K562 (cell line): ENCODE measurements around the gene OLIG2. TPM values are rescaled to one million over a fixed set of nuclear protein-coding genes. Genes with fewer than 3 reads are reported as not detected.

Experiments used
- ATAC-seq: fragments of 200-7000 bp; cut with Tn5 transposase; 3 replicates; pipeline ENCODE4 v1.9.1; 2020; ENCODE audit warnings: moderate library complexity
- BruUV-seq: library from RNA; stranded (reverse); fragments of 400-500 nt; replicated peaks from 2 replicates; lab custom pipeline; 2021; lab: Mats Ljungman, UMichigan
- CTCF ChIA-PET: fragments of 300-600 bp; formaldehyde crosslinking; extraction: SDS; loops from one replicate; lab custom pipeline; 2021; ENCODE audit warnings: low intra/inter-chr PET ratio; lab: Yijun Ruan, JAX
- POLR2A ChIA-PET: fragments of 300-600, 350-650 bp; sonication (Branson Sonifier 250); formaldehyde crosslinking; extraction: SDS; loops from one replicate; lab custom pipeline; 2021; ENCODE audit warnings: antibody characterized with exemption, inconsistent platforms; lab: Yijun Ruan, JAX
- DNase-seq, 4 experiments: peaks; one replicate each; pipeline versions ENCODE4 v3.0.0 to v3.0.0-alpha.2; 2011 to 2018; ENCODE audit warnings: low spot score in 3 of 4, mixed read lengths in 3 of 4; ENCODE audit errors: extremely low read depth in 1 of 4
- FAIRE-seq: peaks from 2 replicates; lab custom pipeline; 2011; peaks lifted over from hg19 to GRCh38; lab: Jason Lieb, UNC
- H2AFZ ChIP-seq: 2 replicates; pipeline ENCODE4 v1.6.0; 2011; ENCODE audit warnings: low read depth, low read length, control low read depth, inconsistent platforms
- H3K27ac ChIP-seq: fragments of 200-600 bp; 3 replicates; pipeline ENCODE4 v1.8.0; 2011; ENCODE audit warnings: low read depth, mild to moderate bottlenecking, control low read depth, inconsistent platforms, low read length, moderate library complexity, mixed read lengths; ENCODE audit errors: extremely low read depth
- H3K27me3 ChIP-seq, 2 experiments: fragments of 300-600 bp in 1 of 2; 2 replicates in 1 of 2; 3 replicates in 1 of 2; pipeline versions ENCODE4 v1.6.0 to v1.8.0; 2011; ENCODE audit warnings: inconsistent platforms in 2 of 2, low read length in 2 of 2, mild to moderate bottlenecking in 1 of 2, mixed read lengths in 1 of 2, moderate library complexity in 1 of 2; ENCODE audit not compliant: control insufficient read depth in 2 of 2, insufficient read depth in 2 of 2
- H3K36me3 ChIP-seq: fragments of 300-600 bp; 3 replicates; pipeline ENCODE4 v1.8.0; 2011; ENCODE audit warnings: mild to moderate bottlenecking, low read length, inconsistent platforms; ENCODE audit not compliant: control insufficient read depth, insufficient read depth
- H3K4me1 ChIP-seq, 2 experiments: fragments of 200-600 bp in 1 of 2; replicated peaks in 1 of 2; 2 replicates in 1 of 2; 3 replicates in 1 of 2; pipeline versions ENCODE4 v1.5.1 to v1.8.0; 2011; ENCODE audit warnings: inconsistent platforms in 2 of 2, low read length in 2 of 2, mild to moderate bottlenecking in 1 of 2, mixed read lengths in 1 of 2, moderate library complexity in 1 of 2; ENCODE audit not compliant: control insufficient read depth in 2 of 2, insufficient read depth in 2 of 2
- H3K4me2 ChIP-seq: 2 replicates; pipeline ENCODE4 v1.6.1; 2011; ENCODE audit warnings: low read length, control low read depth, inconsistent platforms, mixed read lengths; ENCODE audit not compliant: insufficient read depth
- H3K4me3 ChIP-seq: fragments of 200-600 bp; sonication (generic), shearing (Covaris generic); 2 replicates; pipeline ENCODE4 v1.5.1; 2016; ENCODE audit warnings: control low read depth, inconsistent platforms
- H3K79me2 ChIP-seq: fragments of 200-600 bp; 3 replicates; pipeline ENCODE4 v1.8.0; 2011; ENCODE audit warnings: low read length, inconsistent platforms; ENCODE audit not compliant: control insufficient read depth, insufficient read depth
- H3K9ac ChIP-seq, 2 experiments: 2 replicates each; pipeline versions ENCODE4 v1.6.0 to v1.6.1; 2011; ENCODE audit warnings: low read depth in 2 of 2, low read length in 2 of 2, control low read depth in 1 of 2, inconsistent platforms in 1 of 2, mild to moderate bottlenecking in 1 of 2, mixed read lengths in 1 of 2; ENCODE audit not compliant: insufficient read depth in 1 of 2
- H3K9me1 ChIP-seq: one replicate; pipeline ENCODE4 v1.6.0; 2011; ENCODE audit warnings: inconsistent platforms, mild to moderate bottlenecking, low read length, moderate library complexity; ENCODE audit not compliant: control insufficient read depth, insufficient read depth
- H3K9me3 ChIP-seq: replicated peaks from 2 replicates; pipeline ENCODE4 v1.5.1; 2011; ENCODE audit warnings: low read depth, low read length, inconsistent platforms; ENCODE audit not compliant: control insufficient read depth, insufficient read depth
- H4K20me1 ChIP-seq: replicated peaks from 2 replicates; pipeline ENCODE4 v1.6.1; 2011; ENCODE audit warnings: low read length, inconsistent platforms, mixed read lengths; ENCODE audit not compliant: control insufficient read depth, insufficient read depth
- ELK1 ChIP-seq: sonication (generic); formaldehyde crosslinking; IDR thresholded peaks from 2 replicates; pipeline ENCODE4 v1.8.1; 2022; ENCODE audit warnings: missing genetic modification reagents
- HINFP ChIP-seq: fragments of 450-650 bp; conservative IDR thresholded peaks from 2 replicates; pipeline ENCODE4 v1.6.1; 2016; ENCODE audit warnings: missing genetic modification characterization, low read depth, mild to moderate bottlenecking, control low read depth, missing compliant biosample characterization
- MNT ChIP-seq, 2 experiments: fragments of 450-650 bp; conservative IDR thresholded peaks; 2 replicates each; pipeline ENCODE4 v1.6.1; 2017; ENCODE audit warnings: mild to moderate bottlenecking in 2 of 2, moderate library complexity in 2 of 2
- MYC ChIP-seq, 2 experiments: fragments of 250-450 bp in 1 of 2; sonication (Bioruptor Pico) in 1 of 2; IDR thresholded peaks; 2 replicates each; pipeline versions ENCODE4 v1.5.1 to v1.6.1; 2012 to 2021; ENCODE audit warnings: low read depth in 2 of 2, borderline replicate concordance in 1 of 2, improper control_type of control experiment in 1 of 2, low read length in 1 of 2, mild to moderate bottlenecking in 1 of 2, moderate library complexity in 1 of 2
- NCOA4 ChIP-seq: fragments of 450-650 bp; IDR thresholded peaks from 2 replicates; pipeline ENCODE4 v1.6.1; 2018; ENCODE audit warnings: mild to moderate bottlenecking; ENCODE audit not compliant: partially characterized antibody
- RBM25 ChIP-seq: fragments of 200-400 bp; formaldehyde crosslinking; IDR thresholded peaks from 2 replicates; pipeline ENCODE4 v1.6.1; 2018; ENCODE audit warnings: low read length, low read depth, moderate library complexity; ENCODE audit not compliant: severe bottlenecking
- ZNF146 ChIP-seq: IDR thresholded peaks from one replicate; pipeline ENCODE4 v1.6.1; 2018; ENCODE audit warnings: missing compliant biosample characterization; ENCODE audit not compliant: unreplicated experiment
- ZNF3 ChIP-seq: fragments of 250-450 bp; sonication (Bioruptor Pico); IDR thresholded peaks from 2 replicates; pipeline ENCODE4 v1.5.0; 2021; ENCODE audit warnings: mild to moderate bottlenecking, moderate library complexity
- WGBS: fragments of 100-300 bp; shearing (Covaris generic); methylation state at CpG from one replicate; pipeline ENCODE4 v1.1.6; 2016; ENCODE audit warnings: low coverage, mixed read lengths; ENCODE audit not compliant: insufficient coverage; ENCODE audit errors: missing lambda C conversion rate; 5-methylcytosine and 5-hydroxymethylcytosine counted together
- in situ Hi-C: fragments of 300-500 bp; cut with MboI; formaldehyde crosslinking; loops from 4 replicates; pipeline ENCODE4 v1.15.0; 2018; ENCODE audit warnings: inconsistent platforms, mixed read lengths
- intact Hi-C: fragments of 100-400 bp; cut with micrococcal nuclease; formaldehyde crosslinking; loops from 2 replicates; pipeline ENCODE4 v1.14.2; 2022
- polyA plus RNA-seq, 8 experiments: library from polyadenylated mRNA; depleted of rRNA in 4 of 8; stranded (reverse) in 5 of 8; unstranded in 3 of 8; fragments of >200 nt; fragmentation: Nextera tagmentation in 2 of 8; fragmentation: Illumina TruSeq in 1 of 8; extraction: Ambion mirVana in 2 of 8; extraction: Trizol in 1 of 8; gene quantifications; 2 replicates each; pipeline versions ENCODE4 v1.2.1 to v1.2.3, GENCODE V29; 2011 to 2014; ENCODE audit warnings: inconsistent platforms in 1 of 8, missing spikeins in 1 of 8
- total RNA-seq, 7 experiments: library from RNA; depleted of rRNA in 6 of 7; stranded (reverse); fragments of >200 nt in 6 of 7; fragmentation: Illumina TruSeq in 2 of 7; extraction: Trizol in 2 of 7; gene quantifications; 2 replicates each; pipeline versions ENCODE4 v1.2.1 to v1.2.3, GENCODE V29; 2011 to 2021; ENCODE audit warnings: low replicate concordance in 1 of 7

OLIG2 gene
- total and polyA plus RNA-seq, 9 of the 15 experiments (the other 6 are each of a cell fraction or from before 2014, with no cell fraction given): not detected

GRCh38 chr21:33069243-33069642, 43.5 kb downstream of the OLIG2 start:
- no peaks in the 10 kb centered on the region for H3K36me3 ChIP-seq
- BruUV-seq: no TSS peak
- peaks cover 0 to 22% of the 10 kb centered on the region in 2 experiments; a peak in 2 of 5 replicates for H3K4me1 ChIP-seq
- 0 out of 2 replicates have a peak, but pooled peaks cover 1% of the 10 kb centered on the region for H3K9me3 ChIP-seq
- intact Hi-C loops (no loop called here), in situ Hi-C loops (no loop called here)
- ATAC-seq: no peak
- no peak overlapping the region for H3K4me2 ChIP-seq
- no peaks in the 10 kb centered on the region for H3K79me2 ChIP-seq
- WGBS: 3% methylated on average over 5 of the region's 5 CpGs
- H3K27ac ChIP-seq: no peak overlapping the region
- no peak for FAIRE-seq
- no peaks in the 10 kb centered on the region for H3K9me1 ChIP-seq
- TF ChIP-seq RBM25 (peak; percentile 53), HINFP (tag) (no peak), MYC (IDR thresholded peaks at IDR 0.05; ENCODE audit: low read depth, low read length) (no peak), MYC (CRISPR knock-in tag; IDR thresholded peaks at IDR 0.05; ENCODE audit: borderline replicate concordance, low read depth) (no peak), ZNF3 (CRISPR knock-in tag) (no peak), MNT (conservative IDR thresholded peaks at IDR 0.05) (no peak), ZNF146 (CRISPR knock-in tag) (peak; percentile 69), ELK1 (CRISPR knock-in tag) (no peak), NCOA4 (no peak)
- H3K27me3 ChIP-seq: peaks cover 36 to 46% of the 10 kb centered on the region in 2 experiments
- ChIA-PET POLR2A (no interaction called here), CTCF (no interaction called here)
- no peak overlapping the region for H3K9ac ChIP-seq
- no peak overlapping the region for H2AFZ ChIP-seq
- DNase-seq: no peak
- H4K20me1 ChIP-seq: no peaks in the 10 kb centered on the region
- H3K4me3 ChIP-seq: no peak overlapping the region
